HG03280 (cell line): ENCODE results near the gene ABCC4.

Experiments
- ATAC-seq: cut with Tn5 transposase; IDR thresholded peaks from one replicate; pipeline ENCODE4 v1.9.1; 2021; ENCODE audit warnings: mild to moderate bottlenecking, moderate library complexity; ENCODE audit not compliant: unreplicated experiment

Gene ABCC4

DNA sequence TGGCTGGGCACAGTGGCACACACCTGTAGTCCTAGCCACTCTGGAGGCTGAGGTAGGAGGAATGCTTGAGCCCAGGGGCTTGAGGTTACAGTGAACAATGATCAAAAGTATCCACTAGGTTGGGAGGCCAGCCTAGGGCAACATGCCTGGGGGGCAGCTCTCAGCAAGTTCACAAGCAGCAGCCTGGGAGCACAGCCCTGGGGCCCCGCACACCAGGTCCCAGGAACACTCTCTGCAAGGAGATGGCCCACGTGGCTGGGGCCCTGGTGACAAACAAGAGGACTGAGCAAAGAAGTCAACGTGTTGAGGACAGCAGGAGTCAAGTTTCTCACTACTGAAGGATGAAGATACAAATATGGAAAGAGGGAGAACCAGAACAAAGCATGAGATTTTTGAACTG, 39.3 kb downstream of the ABCC4 start:
- no peak for ATAC-seq

DNA sequence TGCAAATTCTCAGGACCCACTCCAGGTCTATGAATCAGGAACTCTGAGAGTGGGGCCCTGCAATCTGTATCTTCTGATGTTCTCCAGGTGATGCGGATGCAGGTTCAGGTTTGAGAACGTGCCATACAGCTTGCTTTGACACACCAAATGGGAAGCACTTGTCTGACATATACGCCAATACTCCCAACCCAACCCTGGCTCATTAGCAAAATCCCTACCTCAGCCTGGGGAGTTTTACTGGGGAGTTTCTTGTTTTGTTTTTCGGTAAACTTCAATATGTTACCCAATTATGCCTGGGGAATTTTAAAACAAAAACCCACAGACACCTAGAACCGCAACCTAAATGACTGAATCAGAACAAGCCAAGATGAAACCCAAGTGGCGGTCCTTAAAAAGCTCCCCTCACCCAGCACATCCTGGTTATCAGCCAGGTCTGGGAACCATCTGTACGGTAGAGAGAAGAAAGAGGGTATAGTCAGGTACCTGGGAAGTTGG, 41.2 kb downstream of the ABCC4 start:
- ATAC-seq: peak; percentile 46

- no peak for ATAC-seq
Observed at GRCh38 chr13:95258619-95259194, 42.5 kb downstream of the ABCC4 start.

DNA sequence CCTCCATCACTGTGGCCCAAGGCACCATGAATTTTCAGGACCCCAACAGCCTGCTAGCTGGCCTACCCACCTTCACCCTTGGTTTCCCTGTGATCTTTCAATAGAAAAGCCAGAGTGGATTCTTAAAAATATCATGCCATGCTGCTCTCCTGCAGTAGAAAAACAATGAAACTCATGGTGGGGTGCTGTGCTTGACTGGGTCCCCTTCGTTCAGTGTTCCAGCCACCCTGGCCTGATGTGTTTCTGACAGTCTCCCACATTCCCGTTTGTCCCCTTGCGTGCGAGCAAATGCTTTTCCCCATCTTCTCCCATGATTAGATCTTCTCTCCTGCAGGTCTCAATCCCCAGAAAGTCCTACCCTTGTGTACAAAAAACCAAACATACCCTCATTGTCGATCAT, 43.2 kb downstream of the ABCC4 start:
- no peak for ATAC-seq

- ATAC-seq: no peak
Observed at GRCh38 chr13:95256091-95256490, 45.2 kb downstream of the ABCC4 start.

DNA sequence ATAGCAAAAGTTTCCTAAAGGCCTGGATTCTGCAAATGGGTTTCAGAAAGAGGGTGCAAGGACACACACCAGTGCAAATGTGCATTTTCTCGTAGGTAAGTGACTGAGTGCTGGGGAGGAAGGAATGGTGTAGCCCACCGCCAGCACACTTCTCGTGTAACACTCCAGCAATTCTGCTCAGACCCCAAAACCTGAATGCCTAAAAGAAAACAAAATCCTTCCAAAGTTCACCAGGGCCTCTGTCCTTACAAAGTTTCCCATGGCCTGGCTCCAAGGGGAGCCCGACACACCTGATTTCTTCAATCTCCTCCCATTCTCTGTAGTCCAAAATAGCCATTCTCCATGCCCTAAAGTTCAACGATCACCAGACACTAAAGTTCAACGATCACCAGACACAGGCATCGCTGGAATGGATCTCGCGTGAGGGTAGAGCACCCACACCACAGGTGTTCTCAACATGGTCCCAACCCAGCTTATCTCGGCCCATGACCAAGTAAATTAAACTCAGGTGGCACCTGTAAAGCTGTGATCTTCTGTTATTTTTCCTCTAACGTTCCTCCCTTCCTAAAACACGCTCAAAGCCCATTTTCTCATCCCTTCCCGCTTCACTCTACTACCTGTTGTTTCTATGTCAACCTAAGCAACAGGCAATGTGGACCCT, 46.0 kb downstream of the ABCC4 start:
- no peak for ATAC-seq

DNA sequence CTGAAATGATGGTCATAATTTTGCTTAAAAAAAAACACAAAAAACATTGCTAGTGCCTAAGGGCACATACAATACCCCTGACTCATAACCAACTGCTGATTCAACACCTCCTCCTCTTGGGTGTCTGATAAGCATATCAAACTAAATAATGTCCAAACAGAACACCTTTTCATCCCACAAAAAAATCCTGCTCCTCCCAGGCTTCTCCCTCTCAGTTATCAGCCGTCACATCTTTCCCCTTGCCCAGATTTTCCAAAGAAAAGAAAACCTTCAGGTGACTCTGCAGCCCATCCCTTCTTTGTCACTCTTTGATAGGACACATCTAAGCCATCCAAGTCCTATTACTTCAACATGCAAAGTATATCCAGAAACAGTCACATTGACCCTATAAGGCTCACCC, 46.9 kb downstream of the ABCC4 start:
- no peak for ATAC-seq

- ATAC-seq: no peak
Observed at GRCh38 chr13:95253033-95253432, 48.2 kb downstream of the ABCC4 start.

- no peak for ATAC-seq
Observed at GRCh38 chr13:95251641-95252040, 49.6 kb downstream of the ABCC4 start.

GRCh38 chr13:95250961-95251360, 50.3 kb downstream of the ABCC4 start:
- no peak for ATAC-seq

- no peak for ATAC-seq
Observed at GRCh38 chr13:95248953-95249352, 52.3 kb downstream of the ABCC4 start.

GRCh38 chr13:95247852-95248251, 53.4 kb downstream of the ABCC4 start:
- no peak for ATAC-seq

GRCh38 chr13:95247171-95247570, 54.1 kb downstream of the ABCC4 start:
- ATAC-seq: no peak

- ATAC-seq: no peak
Observed at GRCh38 chr13:95246292-95247082, 54.8 kb downstream of the ABCC4 start.

- no peak for ATAC-seq
Observed at GRCh38 chr13:95245071-95245470, 56.2 kb downstream of the ABCC4 start.

DNA sequence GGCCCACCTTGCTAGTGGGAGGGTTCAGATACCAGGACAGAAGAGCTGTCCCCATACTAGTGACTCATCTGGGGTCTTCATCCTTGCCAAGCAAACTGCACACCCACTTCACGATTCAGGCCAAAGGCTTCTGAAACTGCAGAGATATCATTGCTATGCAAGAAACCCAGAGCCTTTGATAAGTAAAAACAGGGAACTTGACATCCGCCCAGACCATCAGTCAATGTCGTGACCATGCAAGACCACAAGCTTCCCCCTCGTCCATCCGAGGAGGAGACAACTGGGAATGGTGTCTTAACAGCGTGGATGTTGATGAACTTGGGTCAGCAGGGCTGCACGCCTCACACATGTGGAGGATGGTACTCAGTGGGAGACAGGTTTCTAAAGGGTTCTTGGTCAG, 58.0 kb downstream of the ABCC4 start:
- no peak for ATAC-seq

- ATAC-seq: no peak
Observed at GRCh38 chr13:95241321-95241720, 59.9 kb downstream of the ABCC4 start.

- no peak for ATAC-seq
Observed at GRCh38 chr13:95239283-95239682, 62.0 kb downstream of the ABCC4 start.

GRCh38 chr13:95237310-95237870, 63.9 kb downstream of the ABCC4 start:
- ATAC-seq: no peak

GRCh38 chr13:95236774-95237173, 64.5 kb downstream of the ABCC4 start:
- ATAC-seq: no peak

GRCh38 chr13:95235974-95236373, 65.3 kb downstream of the ABCC4 start:
- no peak for ATAC-seq
